DND-41 (cell line): ENCODE results near the gene GSAP.

ENCODE experiments used
- CTCF ChIP-seq: IDR thresholded peaks from 2 replicates; pipeline ENCODE4 v1.5.1; 2012; ENCODE audit warnings: borderline replicate concordance, low read length, moderate library complexity, mild to moderate bottlenecking; ENCODE audit not compliant: poor library complexity, severe bottlenecking; ENCODE audit errors: extremely low read depth
- EZH2 ChIP-seq: IDR thresholded peaks from 3 replicates; pipeline ENCODE4 v1.6.1; 2012; ENCODE audit warnings: borderline replicate concordance, low read depth, mild to moderate bottlenecking, moderate library complexity, low read length, inconsistent platforms; ENCODE audit not compliant: severe bottlenecking

GRCh38 chr7:77438131-77438530 is 22.0 kb upstream of the GSAP start:
- TF ChIP-seq EZH2, result no peak
- TF ChIP-seq CTCF, result no peak
